Measurements from ENCODE around the gene DENND11.

DNA sequence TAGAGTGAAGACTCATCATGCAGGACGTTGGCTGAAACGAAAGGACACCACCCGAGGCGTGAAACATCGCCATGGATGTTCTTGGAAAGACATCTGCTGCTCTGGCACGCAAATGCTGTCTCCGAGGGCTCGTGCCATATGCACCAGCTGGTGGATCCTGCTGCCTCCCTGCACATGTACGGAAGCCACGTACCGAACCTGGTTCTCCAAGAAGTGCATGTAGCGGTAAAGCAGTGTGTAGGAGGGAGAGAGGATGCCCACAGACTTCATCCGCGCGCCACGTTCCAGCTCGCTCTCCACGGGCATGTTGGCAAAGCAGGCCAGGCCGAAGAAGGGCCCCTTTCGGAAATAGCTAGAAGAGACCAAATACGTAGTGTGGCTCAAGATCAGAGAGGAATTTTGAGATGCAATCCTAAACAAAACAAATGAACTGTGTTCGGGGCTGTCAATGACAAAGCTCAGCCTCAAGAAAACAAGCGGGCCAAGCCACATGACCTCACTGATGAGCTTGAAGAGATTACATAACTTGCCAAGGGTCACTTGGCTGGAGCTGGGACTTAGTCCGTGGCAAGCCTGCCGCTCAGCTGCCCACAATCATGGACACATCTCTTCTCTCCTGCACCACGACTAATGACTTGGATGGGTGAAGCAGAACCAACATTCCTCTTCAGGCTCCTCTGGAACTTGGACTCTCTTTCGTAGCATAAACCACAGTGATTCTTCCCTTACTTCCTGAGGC lies 16.5 kb downstream of the DENND11 start:
- TF ChIP-seq POLR2AphosphoS5 (IDR thresholded peaks at IDR 0.05) = no peak
- TF ChIP-seq, protein P1, sequence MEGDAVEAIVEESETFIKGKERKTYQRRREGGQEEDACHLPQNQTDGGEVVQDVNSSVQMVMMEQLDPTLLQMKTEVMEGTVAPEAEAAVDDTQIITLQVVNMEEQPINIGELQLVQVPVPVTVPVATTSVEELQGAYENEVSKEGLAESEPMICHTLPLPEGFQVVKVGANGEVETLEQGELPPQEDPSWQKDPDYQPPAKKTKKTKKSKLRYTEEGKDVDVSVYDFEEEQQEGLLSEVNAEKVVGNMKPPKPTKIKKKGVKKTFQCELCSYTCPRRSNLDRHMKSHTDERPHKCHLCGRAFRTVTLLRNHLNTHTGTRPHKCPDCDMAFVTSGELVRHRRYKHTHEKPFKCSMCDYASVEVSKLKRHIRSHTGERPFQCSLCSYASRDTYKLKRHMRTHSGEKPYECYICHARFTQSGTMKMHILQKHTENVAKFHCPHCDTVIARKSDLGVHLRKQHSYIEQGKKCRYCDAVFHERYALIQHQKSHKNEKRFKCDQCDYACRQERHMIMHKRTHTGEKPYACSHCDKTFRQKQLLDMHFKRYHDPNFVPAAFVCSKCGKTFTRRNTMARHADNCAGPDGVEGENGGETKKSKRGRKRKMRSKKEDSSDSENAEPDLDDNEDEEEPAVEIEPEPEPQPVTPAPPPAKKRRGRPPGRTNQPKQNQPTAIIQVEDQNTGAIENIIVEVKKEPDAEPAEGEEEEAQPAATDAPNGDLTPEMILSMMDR (IDR thresholded peaks at IDR 0.05 in 8 of 11, conservative IDR thresholded peaks at IDR 0.05 in 3 of 11) = no peak

Measured in spleen (tissue), 7 donors.